HG03103 (cell line): Measurements from ENCODE around the gene PGBD5.

Experiments used
- ATAC-seq: cut with Tn5 transposase; IDR thresholded peaks from one replicate; pipeline ENCODE4 v1.9.1; 2021; ENCODE audit warnings: low read depth; ENCODE audit not compliant: unreplicated experiment

The PGBD5 gene

DNA sequence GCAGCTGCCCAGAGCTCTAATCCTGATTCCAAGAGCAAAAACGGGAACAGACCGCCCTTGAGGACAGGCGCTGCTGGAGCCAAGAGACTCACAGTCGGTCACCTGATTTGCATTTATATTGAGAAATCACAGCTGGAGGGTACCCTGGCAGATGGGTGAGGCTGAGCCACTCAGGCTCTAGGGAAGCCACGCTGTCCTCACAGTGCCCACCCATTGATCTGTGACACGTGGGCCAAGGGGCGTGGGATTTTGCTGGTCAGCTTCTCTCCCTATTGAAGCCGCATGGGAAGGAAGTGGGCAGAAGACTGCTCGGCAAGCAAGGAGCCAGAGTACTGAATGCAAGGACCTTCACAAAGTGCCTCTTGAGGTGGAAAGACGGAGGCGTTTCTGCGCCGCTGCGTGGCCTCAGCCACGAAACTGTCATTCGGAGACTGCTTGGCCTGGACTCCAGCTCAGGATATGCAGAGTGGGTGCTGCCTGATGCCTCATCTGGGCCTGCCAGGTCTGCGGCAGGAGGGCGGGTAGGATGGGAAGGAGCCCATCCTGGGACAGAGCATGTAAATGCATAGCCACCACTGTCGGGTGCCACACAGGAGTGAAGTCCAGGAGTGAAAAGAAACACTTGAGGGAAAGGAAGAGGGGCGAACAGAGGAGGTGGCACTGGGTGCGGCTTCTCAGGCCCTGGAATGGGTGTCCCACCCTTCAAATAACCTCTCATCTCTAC, 139.8 kb downstream of the PGBD5 start:
- ATAC-seq: no peak

DNA sequence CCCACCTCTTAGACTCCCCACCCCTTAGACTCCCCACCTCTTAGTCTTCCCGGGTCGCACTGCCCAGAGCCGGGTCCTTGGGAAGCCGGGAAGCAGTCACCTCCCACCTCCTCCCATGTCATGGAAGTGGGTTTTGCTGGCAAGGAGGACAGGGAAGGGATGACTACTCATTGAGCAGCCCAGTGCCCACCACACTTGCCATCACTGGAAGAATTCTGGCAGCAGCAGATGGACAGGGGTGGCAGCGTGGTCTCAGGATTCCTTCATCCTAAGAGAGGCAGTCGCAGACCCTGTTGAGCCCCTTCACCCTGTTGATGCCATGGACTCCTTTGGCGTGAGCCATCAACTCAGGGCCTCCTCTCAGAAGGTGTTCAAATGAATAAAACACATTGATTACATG, 140.8 kb downstream of the PGBD5 start:
- ATAC-seq: no peak

DNA sequence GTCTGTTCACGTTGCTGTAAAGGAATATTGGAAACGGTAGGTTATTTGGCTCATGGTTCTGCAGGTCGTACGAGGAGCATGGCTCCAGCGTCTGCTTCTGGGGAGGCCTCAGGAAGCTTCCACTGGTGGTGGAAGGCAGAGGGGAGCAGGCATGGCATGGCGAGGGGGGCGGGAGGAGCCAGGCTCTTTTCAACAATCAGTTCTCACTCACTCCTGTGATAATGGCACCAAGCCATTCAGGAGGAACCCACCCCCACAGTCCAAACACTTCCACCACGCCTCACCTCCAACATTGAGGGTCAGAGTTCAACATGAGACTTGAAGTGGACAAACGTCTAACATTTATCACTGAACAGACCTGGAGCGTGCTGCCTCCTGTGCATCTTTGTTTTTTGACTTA, 141.2 kb downstream of the PGBD5 start:
- no peak for ATAC-seq

DNA sequence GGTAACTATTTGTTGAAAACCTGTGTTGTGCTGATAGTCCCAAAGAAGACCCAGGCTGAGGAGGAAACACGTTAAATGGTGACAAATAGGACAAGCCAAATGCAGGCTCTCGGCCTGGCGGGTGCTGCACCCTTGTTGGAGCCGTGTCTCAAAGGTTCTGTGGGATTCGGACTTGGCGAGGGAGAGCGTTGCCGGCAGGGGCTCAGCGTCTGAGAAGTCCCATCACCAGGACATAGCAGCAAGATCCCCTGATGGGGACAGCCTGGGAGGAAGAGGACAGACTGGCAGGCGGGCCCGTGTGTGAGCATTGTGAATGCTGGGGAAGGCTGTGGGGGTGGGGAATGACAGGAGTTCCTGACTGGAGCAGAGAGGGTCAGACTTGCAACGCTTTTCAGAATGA, 142.5 kb downstream of the PGBD5 start:
- no peak for ATAC-seq

DNA sequence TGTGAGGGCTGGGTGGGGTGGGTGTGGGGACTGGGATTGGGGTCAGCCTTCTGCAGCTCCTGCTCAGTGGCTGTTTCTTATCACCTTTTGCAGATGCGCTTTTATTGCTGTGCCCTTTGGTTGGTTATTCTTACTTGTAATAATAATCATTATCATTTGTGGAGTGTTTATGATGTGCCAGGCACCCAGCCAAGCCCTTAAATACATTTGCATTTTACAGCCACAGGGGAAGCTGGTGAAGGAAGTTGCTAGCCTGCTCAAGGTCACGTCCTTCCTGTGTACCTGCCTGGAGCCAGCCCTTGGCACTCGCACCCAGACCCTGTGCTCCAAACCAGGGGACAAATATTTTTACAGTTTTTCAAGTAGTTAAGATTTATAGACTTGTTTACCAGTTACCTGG, 144.0 kb downstream of the PGBD5 start:
- no peak for ATAC-seq

DNA sequence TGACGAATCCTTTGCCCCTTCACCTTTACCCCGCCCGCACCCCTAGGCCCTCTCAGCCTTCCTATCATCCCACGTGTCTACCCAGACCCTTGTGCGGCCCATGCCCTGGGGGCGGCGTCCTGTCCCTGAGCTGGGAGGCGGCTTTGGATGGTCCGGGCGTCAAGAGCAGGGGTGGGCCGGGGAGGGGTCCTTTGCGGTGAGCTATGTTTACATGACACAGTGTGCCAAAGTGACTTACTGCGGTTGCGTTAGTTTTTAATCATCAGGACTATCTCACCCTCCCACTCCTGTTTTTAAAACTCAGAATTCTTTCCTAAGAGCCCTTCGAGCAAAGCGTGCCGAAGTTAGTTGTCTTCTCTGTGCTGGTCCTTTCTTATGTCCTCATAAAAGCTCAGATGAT, 144.6 kb downstream of the PGBD5 start:
- ATAC-seq: no peak

DNA sequence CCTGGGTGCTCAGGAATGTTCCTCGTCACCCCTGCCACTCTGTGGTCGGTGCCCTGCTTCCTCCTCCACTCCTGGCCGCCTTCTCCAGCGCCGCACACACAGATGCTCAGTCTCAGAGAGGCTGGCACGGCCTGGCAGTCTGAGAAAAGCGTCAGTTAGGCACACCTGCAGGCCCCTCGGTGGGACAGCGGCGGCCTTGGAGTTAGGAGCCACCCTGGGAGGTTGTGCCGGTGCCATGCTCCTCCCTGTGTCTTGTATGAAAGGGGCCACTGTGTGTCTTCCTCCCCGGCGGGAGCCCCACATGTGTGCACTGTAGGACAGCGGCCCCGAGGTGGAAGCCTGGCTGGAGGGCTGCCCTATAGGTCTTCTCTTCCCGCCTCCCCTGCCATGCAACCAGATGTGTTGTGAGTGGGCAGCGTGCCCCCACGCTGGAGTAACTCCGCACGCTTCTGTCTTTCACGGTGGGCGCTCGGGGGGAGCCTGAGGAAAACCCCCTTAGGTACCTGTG, 145.2 kb downstream of the PGBD5 start:
- no peak for ATAC-seq

DNA sequence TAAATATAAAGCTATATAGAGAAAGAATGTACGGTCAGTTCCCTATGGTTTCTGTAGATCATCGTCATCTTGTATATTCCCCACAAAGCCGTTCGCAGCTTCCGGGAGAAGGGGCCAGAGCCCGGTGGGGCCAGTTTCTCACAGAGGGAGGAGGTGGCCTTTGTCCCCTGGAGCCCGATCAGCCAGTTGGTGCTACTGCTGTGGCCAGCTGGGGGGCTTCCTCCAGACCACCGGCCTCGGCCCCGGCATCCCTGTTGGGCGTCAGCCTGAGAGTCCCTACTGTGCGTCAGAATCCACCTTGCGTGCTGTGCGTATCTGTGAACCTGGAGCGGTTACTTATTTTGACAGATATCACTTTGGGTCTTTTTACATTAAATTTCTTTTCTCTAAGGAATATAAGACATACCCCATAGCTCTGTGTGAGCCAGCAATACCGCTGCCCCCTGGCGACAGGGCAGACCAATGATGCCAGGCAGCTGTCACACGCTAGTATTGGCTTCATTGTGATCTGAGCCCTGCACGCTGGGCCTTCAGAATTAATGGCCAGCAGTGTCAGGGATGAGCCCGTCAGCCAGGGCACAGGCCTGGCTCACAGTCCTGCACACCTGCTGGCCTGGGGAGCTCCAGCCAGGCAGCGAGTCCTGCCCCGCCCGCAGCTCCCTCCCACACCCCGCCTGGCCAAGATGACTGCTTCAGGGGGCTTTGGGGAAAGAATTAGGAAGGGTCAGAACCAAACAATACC, 145.9 kb downstream of the PGBD5 start:
- no peak for ATAC-seq

DNA sequence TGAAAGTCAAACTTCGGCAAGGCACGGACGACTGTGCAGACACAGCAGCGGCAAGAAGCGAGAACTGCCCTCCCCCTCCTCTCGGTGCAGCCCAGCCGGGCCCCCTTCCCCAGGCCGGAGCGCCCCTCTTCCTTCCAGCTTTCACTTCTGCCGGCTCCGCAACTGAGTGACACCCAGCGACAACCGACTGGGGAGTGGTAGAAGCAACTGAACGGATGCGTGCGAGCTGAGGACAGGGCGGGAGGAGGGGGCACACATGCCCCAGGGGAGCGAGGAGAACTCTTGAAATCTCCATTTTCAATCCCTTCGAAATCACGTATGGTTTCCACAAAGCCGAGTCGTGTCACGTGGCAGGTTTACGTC, 146.6 kb downstream of the PGBD5 start:
- ATAC-seq: no peak

DNA sequence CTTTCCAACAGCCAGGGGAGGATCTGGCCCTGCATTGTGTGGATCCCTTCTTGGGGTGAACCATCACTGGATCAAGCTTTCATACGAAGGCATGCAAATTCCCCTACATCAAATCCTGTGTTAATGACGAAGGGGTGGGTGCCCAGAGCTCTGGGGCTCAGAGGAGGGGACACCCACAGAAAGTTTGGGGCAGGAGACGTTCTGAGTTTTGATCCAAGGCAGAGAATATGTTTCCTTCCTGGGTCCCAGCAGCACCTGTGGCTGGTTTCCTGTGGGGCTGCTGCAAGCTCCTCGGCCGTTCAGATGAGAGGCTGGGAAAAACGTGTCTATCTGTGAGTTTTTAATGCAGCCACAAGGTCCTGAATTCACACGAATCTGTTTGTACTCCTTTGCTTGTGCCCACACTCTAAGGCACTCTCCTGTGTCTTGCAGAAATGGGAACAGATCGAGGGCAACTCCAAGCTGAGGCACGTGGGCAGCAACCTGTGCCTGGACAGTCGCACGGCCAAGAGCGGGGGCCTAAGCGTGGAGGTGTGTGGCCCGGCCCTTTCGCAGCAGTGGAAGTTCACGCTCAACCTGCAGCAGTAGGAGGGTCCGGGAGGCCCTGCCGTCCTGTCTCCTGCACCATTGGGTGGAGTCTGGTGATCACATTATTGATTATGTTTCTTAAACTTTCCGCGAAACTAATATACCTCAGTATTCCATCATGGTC, 147.1 kb downstream of the PGBD5 start:
- ATAC-seq: no peak

DNA sequence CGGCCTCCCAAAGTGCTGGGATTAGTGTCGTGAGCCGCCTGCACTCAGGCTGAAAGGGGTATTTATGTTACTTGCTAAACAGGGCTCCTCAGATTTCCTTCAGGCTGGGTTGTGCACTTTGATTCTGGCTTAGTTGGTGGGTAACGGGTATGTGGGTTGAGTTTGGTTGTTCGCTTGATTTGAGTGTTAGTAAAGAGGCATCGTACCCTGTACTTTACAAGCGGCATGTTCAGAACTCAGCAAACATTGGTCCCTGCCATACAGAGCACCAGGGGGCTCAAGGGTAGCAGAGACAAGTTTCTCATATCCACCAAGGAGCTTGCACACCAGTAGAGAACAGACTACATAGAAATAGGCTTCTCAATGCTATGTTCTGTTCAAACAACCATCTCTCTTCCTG, 147.8 kb downstream of the PGBD5 start:
- no peak for ATAC-seq

DNA sequence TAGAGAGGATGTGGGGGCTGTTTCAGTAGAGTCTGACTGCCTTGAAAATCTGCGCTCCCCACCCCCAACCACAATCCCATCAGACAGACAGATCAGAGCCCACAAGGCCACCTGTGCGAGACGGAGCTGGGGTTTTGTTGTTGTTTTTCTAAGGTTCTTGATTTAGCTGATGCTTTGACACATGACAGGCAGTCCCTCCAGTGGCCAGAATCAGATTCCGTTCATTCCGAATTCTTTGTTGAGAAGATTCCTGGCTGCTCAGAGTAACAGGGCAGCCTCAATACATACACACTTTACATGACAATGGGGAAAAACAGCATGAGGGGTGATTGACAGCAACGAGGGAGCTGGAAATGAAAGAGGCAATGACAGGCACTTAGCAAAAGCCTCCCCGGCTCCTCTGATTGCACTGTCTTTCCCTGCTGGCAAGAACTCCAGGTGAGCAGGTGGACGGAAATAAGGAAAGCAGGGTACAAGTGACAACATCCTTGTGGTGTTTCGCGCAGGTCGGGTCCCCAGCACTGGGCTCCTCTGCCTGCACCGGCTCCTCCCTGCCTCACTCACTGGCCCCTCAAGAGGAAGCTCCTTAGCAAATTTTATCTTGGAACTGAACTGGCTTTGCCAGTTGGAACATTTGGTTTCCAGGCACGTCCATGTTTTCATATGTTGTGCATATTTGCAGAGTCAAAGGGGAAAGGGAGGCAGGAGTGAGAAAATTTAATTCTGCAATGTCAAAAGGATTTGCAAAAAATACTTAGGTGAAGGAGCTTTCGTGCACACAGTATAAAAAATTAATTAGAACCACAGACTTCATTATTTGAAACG, 148.7 kb downstream of the PGBD5 start:
- no peak for ATAC-seq

DNA sequence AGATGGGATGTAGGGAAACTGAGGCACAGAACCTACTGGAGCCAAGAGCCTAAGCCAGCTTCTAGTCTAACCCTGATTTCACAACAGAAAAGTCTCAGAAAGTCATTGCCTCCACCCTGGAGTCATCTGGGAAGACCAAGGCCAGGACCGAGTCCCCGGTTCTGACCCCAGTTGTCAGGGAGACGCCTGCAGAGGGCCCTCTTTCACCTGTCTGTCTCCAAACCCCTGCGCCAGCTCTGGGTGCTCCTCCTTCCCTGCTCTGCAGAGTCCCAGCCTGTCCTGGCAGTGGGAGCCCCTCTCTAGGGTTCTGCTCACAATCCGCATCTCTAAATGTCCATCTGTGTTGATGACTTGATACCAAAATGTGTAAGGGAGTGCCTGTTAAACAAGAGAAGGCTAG, 149.7 kb downstream of the PGBD5 start:
- no peak for ATAC-seq

DNA sequence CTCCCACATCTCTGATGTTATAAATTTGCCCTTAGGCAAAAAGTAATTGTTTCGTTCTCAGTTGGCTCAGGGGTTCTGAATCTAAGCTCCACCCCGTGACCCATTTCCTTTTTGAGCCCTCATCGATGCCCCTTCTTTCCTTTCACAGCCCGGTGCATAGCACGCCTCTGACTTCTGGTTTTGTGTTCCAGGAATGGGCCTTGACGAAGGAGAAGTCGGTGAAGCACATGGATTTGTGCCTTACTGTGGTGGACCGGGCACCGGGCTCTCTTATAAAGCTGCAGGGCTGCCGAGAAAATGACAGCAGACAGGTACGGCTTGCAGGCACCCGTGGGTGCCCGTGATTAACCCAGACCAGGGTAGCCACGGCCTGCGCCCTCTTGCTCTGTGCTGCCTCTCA, 151.9 kb downstream of the PGBD5 start:
- no peak for ATAC-seq

DNA sequence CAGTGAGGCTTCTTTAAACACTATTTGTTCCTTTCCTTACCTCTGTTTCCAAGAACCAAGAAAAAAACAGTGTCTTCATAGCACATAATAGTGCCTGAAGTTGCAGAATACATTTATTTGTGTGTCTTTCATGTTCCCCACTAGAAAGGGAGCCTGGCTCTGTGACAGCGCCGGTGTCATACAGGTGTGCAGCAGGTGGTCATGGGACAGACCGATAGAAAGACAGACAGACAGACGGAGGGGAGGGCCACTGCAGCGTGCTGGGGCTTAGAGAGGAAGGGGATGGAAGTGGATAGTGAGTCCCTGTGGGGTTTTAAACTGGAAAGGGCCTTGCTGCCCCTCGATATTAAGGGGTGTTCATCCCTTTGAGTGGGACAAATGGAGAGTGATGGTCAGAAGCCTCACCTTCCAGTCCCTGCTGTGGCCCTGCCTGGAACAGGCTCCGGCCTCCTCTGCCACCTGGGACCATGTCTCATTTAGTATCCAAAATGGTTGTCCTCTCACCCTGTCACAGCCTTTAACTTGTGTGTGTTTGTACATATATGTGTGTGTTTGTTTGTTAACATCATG, 152.9 kb downstream of the PGBD5 start:
- ATAC-seq: no peak

DNA sequence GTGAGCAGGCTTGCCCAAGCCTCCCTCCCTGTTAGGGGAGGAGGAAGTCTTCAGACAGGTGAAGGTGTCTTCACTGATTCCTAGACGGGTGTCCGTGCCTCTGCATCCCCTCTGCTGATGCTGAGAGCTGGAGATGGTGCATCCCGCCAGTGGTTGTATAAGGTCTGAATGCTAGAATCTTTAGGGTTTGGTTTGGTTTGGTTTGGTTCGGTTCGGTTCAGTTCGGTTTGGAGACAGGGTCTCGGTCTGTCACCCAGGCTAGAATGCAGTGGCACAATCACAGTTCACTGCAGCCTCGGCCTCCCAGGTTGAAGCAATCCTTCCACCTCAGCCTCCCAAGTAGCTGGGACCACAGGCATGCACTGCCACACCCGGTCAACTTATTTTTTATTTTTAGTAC, 153.6 kb downstream of the PGBD5 start:
- ATAC-seq: no peak

DNA sequence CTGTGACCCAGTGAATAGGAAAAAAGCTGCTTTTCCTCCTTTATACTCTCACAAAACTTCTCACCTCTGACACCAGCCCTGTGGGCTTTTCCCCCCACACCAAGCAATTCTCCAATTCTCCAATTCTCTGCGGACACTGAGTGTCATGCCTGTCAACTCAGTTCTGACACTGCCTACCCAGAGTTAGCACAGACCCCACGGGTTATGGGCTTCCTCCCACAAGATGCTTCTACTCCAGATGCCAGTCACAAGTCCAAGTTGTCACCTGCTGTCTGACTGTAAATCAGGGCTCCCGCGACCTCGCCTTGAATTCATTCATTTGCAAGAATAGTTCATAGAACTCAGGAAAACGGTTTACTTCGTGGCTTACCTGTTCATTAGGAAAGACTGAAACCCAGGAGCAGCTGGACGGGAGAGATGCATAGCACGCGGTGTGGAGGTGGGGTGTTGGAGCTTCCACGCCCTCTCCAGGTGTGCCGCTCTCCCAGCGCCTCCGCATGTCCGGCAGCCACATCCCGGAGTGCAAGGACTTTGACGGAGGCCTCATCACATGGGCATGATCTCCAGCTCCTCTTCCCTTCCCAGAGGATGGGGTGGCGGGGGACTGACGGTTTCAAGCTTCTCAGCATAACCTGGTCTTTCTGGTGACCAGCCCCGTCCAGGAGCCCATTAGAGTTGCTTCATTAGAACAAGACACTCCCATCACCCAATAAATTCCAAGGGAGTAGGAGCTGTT, 154.7 kb downstream of the PGBD5 start:
- no peak for ATAC-seq

DNA sequence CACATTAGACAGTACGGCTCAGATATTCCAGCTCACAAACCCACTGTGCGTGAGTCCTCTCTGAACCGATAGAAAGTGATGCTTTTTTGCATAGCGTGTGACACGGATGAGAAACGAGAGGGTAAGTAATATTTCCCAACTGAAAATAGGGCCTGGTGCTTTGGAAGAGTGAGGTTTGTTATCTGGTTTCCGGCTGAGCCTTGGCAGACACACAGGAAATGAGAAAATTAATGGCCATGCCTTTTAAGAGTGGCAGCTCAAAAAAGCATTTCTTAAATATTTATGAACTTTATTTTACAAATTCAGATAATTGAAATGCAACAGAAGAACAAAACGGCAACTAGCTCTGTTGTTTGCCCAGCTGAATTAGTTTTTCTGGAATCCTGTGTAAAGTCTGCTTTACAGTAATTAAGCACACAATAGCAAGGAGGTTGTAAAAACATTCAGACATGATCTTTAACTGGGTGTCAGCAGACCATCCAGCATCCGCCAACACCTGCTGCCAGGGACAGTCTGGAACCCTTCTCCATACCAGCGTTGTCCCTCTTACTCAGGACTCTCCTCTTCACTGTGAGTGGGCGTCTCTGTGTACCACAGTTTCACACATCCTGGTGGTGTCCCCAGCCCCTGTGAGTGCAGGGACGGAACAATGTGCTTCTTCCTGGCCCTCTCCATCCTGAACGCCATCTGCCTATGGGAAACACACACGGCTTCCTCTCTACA, 155.4 kb downstream of the PGBD5 start:
- ATAC-seq: peak; percentile 53

DNA sequence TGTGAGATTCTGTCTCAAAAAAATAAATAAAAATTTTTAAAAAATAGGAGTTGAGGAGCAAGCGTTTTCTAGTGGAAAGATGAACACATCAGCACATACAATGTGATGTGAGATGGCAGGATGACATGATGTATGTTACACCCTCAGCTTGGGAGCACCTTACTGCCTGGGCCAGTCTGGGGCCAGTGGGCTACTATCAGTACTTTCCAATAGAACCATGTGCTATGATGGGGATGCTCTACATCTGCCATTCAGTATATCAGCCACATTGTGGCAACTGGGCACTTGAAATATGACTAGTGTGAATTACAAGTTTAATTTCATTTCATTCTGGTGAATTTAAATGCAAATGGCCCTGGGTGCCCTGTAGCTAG, 156.0 kb downstream of the PGBD5 start:
- peak; percentile 21 for ATAC-seq
